IMR-90 (cell line): ENCODE data around the gene RNU2-63P. TPM values are rescaled to one million over a fixed set of nuclear protein-coding genes. Genes with fewer than 3 reads are reported as not detected.
"Not testable (repeated sequence)": the region's sequence is repeated elsewhere in the genome, so short reads cannot be mapped to it uniquely, and the experiment has no call there.

ENCODE experiments used
- ATAC-seq: fragments of 200-7000 bp; cut with Tn5 transposase; 2 replicates; pipeline ENCODE4 v1.9.1; 2020; ENCODE audit warnings: low read depth, mild to moderate bottlenecking, moderate library complexity
- BruUV-seq: library from RNA; stranded (reverse); fragments of 400-500 nt; replicated peaks from 2 replicates; lab custom pipeline; 2021; lab: Mats Ljungman, UMichigan
- CTCF ChIA-PET: fragments of 300-600 bp; formaldehyde crosslinking; extraction: SDS; loops from one replicate; lab custom pipeline; 2021; ENCODE audit warnings: antibody characterized with exemption; lab: Yijun Ruan, JAX
- POLR2A ChIA-PET: fragments of 300-600 bp; sonication (Branson Sonifier 250); formaldehyde crosslinking; loops from one replicate; lab custom pipeline; 2022; ENCODE audit warnings: antibody characterized with exemption; ENCODE audit not compliant: unreplicated experiment; lab: Charles Lee
- DNase-seq: peaks from one replicate; pipeline ENCODE4 v3.0.0; 2013
- H2AFZ ChIP-seq: replicated peaks from 2 replicates; pipeline ENCODE3; 2013; ENCODE audit warnings: low read length, mild to moderate bottlenecking; ENCODE audit not compliant: poor library complexity
- H2AK5ac ChIP-seq: 2 replicates; pipeline ENCODE4 v1.6.1; 2013; ENCODE audit warnings: low read depth, low read length, inconsistent platforms
- H2AK9ac ChIP-seq: replicated peaks from 2 replicates; pipeline ENCODE3; 2013; ENCODE audit warnings: mild to moderate bottlenecking, low read depth, low read length, moderate library complexity; ENCODE audit not compliant: poor library complexity
- H2BK120ac ChIP-seq: 2 replicates; pipeline ENCODE4 v1.6.1; 2013; ENCODE audit warnings: low read depth, low read length, inconsistent platforms
- H2BK15ac ChIP-seq: 3 replicates; pipeline ENCODE4 v1.6.1; 2013; ENCODE audit warnings: low read depth, low read length, inconsistent platforms
- H2BK20ac ChIP-seq: 2 replicates; pipeline ENCODE4 v1.6.1; 2013; ENCODE audit warnings: low read depth, mild to moderate bottlenecking, inconsistent platforms, low read length, moderate library complexity
- H2BK5ac ChIP-seq: 2 replicates; pipeline ENCODE4 v1.6.1; 2013; ENCODE audit warnings: mild to moderate bottlenecking, low read depth, low read length, inconsistent platforms; ENCODE audit not compliant: poor library complexity, severe bottlenecking
- H3K14ac ChIP-seq: replicated peaks from 2 replicates; pipeline ENCODE4 v1.6.1; 2013; ENCODE audit warnings: low read depth, low read length, inconsistent platforms
- H3K18ac ChIP-seq: 2 replicates; pipeline ENCODE4 v1.6.1; 2013; ENCODE audit warnings: low read depth, low read length, control low read depth
- H3K23ac ChIP-seq: 2 replicates; pipeline ENCODE4 v1.6.1; 2013; ENCODE audit warnings: low read depth, low read length, inconsistent platforms
- H3K27ac ChIP-seq: 2 replicates; pipeline ENCODE4 v1.5.1; 2013; ENCODE audit warnings: mild to moderate bottlenecking, control low read depth, low read length; ENCODE audit not compliant: insufficient read depth
- H3K27me3 ChIP-seq: 2 replicates; pipeline ENCODE4 v1.6.1; 2013; ENCODE audit warnings: low read length; ENCODE audit not compliant: control insufficient read depth, insufficient read depth
- H3K36me3 ChIP-seq: 2 replicates; pipeline ENCODE4 v1.6.1; 2013; ENCODE audit warnings: low read length, mixed read lengths; ENCODE audit not compliant: control insufficient read depth, insufficient read depth
- H3K4ac ChIP-seq: 2 replicates; pipeline ENCODE4 v1.6.1; 2013; ENCODE audit warnings: low read depth, low read length, inconsistent platforms
- H3K4me1 ChIP-seq: 2 replicates; pipeline ENCODE4 v1.6.1; 2013; ENCODE audit warnings: low read length, mixed read lengths; ENCODE audit not compliant: control insufficient read depth, insufficient read depth
- H3K4me2 ChIP-seq: 2 replicates; pipeline ENCODE4 v1.6.1; 2013; ENCODE audit warnings: low read depth, mild to moderate bottlenecking, control low read depth, low read length, moderate library complexity
- H3K4me3 ChIP-seq: 2 replicates; pipeline ENCODE4 v1.5.1; 2013; ENCODE audit warnings: low read depth, mild to moderate bottlenecking, control low read depth, low read length, moderate library complexity; ENCODE audit not compliant: insufficient read depth
- H3K56ac ChIP-seq: 2 replicates; pipeline ENCODE4 v1.6.1; 2013; ENCODE audit warnings: low read length, inconsistent platforms; ENCODE audit not compliant: insufficient read depth; ENCODE audit errors: extremely low read depth
- H3K79me1 ChIP-seq, 2 experiments: 2 replicates each; pipeline ENCODE4 v1.6.1; 2013; ENCODE audit warnings: low read length in 2 of 2, inconsistent platforms in 1 of 2, low read depth in 1 of 2
- H3K9ac ChIP-seq: 2 replicates; pipeline ENCODE4 v1.6.1; 2013; ENCODE audit warnings: low read depth, low read length, control low read depth
- H3K9me1 ChIP-seq: 2 replicates; pipeline ENCODE4 v1.6.1; 2013; ENCODE audit warnings: low read length, inconsistent platforms; ENCODE audit not compliant: insufficient read depth
- H3K9me3 ChIP-seq: 2 replicates; pipeline ENCODE4 v1.6.1; 2013; ENCODE audit warnings: low read length; ENCODE audit not compliant: control insufficient read depth, insufficient read depth
- H4K20me1 ChIP-seq: 2 replicates; pipeline ENCODE4 v1.6.1; 2013; ENCODE audit warnings: low read length, inconsistent platforms; ENCODE audit not compliant: insufficient read depth
- H4K5ac ChIP-seq: 2 replicates; pipeline ENCODE4 v1.6.1; 2013; ENCODE audit warnings: mild to moderate bottlenecking, low read depth, low read length, control low read depth
- H4K8ac ChIP-seq, 2 experiments: 2 replicates each; pipeline ENCODE4 v1.6.1; 2013; ENCODE audit warnings: low read depth in 2 of 2, low read length in 2 of 2, control low read depth in 1 of 2, inconsistent platforms in 1 of 2
- H4K91ac ChIP-seq: 2 replicates; pipeline ENCODE4 v1.6.1; 2013; ENCODE audit warnings: low read depth, low read length, inconsistent platforms; ENCODE audit not compliant: insufficient read depth
- WGBS, 2 experiments: methylation state at CpG; one replicate each; pipeline versions ENCODE4 v1.1.5 to v1.1.7; 2013; ENCODE audit warnings: missing lambda C conversion rate in 2 of 2; ENCODE audit not compliant: insufficient read length in 1 of 2; ENCODE audit errors: extremely low coverage in 2 of 2; 5-methylcytosine and 5-hydroxymethylcytosine counted together
- dilution Hi-C: fragments of 300-500 bp; cut with HindIII; formaldehyde crosslinking; loops from one replicate; pipeline ENCODE4 v1.14.3; 2018; ENCODE audit warnings: low sequenced_read_pairs; ENCODE audit not compliant: unreplicated experiment
- in situ Hi-C: fragments of 300-500 bp; cut with MboI; formaldehyde crosslinking; loops from 3 replicates; pipeline ENCODE4 v1.14.3; 2019; ENCODE audit warnings: low sequenced_read_pairs, inconsistent platforms, mixed read lengths
- intact Hi-C: fragments of 100-400 bp; cut with micrococcal nuclease; formaldehyde crosslinking; loops from 2 replicates; pipeline ENCODE4 v1.10.0; 2022
- polyA plus RNA-seq, 3 experiments: library from polyadenylated mRNA; depleted of rRNA; stranded (reverse); fragments of >200 nt; gene quantifications; 2 replicates each; pipeline ENCODE4 v1.2.3, GENCODE V29; 2012; ENCODE audit warnings: low replicate concordance in 1 of 3
- total RNA-seq: library from RNA; depleted of rRNA; stranded (reverse); fragments of >200 nt; gene quantifications from 2 replicates; pipeline ENCODE4 v1.2.3, GENCODE V29; 2012

Gene RNU2-63P
- total and polyA plus RNA-seq, 2 of the 4 experiments (the other 2 are of a cell fraction): under 0.01 TPM; not detected in 1

DNA sequence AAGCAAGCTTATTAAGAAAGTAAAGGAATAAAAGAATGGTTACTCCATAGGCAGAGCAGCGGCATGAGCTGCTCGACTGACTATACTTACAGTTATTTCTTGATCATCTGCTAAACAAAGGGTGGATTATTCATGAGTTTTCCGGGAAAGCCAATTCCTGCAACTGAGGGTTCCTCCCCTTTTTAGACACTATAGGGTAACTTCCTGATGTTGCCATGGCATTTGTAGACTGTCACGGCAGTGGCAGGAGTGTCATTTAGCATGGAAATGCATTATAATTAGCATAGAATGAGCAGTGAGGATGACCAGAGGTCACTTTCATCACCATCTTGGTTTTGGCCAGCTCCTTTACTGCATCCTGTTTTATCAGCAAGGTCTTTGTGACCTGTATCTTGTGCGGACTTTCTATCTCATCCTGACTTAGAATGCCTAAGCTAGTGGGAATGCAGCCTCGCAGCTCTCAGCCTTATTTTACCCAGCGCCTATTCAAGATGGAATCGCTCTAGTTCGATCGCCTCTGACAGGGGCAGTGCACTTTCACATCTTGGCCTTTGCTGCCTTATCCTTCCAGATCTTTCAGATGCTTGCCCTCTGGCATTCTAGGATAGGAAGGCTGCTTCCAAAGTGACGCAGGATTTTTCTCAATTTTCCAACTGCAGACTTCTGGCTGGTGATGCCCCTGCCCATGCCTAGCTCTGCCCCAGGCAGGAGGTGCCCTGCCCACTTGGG lies 1.9 kb upstream of the RNU2-63P start:
- H4K8ac ChIP-seq, H3K79me1 ChIP-seq, H4K5ac ChIP-seq, BruUV-seq, dilution Hi-C loops, H2BK20ac ChIP-seq, H2AK9ac ChIP-seq, DNase-seq, H3K4me3 ChIP-seq, CTCF ChIA-PET, H3K9me1 ChIP-seq, H3K56ac ChIP-seq, H4K91ac ChIP-seq, H2AK5ac ChIP-seq, H3K23ac ChIP-seq, H2BK5ac ChIP-seq, H3K4ac ChIP-seq, H3K14ac ChIP-seq, H2AFZ ChIP-seq, H3K9me3 ChIP-seq, H3K18ac ChIP-seq, H3K4me2 ChIP-seq, H3K9ac ChIP-seq, intact Hi-C loops, H3K27ac ChIP-seq, H3K4me1 ChIP-seq, H4K20me1 ChIP-seq, H3K27me3 ChIP-seq, H3K36me3 ChIP-seq, POLR2A ChIA-PET, H2BK120ac ChIP-seq, H2BK15ac ChIP-seq, ATAC-seq: not testable (repeated sequence)
- WGBS, 2 experiments: 84% methylated on average over 6 of the region's 11 CpGs; no CpG with 5 or more reads in 1 of the 2 experiments
- in situ Hi-C loops: loop anchor here (25.0 kb wide), 1 partner anchor 806 kb away; no protein-coding TSS in a partner anchor

GRCh38 chr2:88017780-88018038 lies 1.4 kb upstream of the RNU2-63P start:
- H2AK9ac ChIP-seq, H3K9me1 ChIP-seq, POLR2A ChIA-PET, H2BK15ac ChIP-seq, H4K91ac ChIP-seq, H4K5ac ChIP-seq, H2AFZ ChIP-seq, H2BK120ac ChIP-seq, H4K20me1 ChIP-seq, H3K36me3 ChIP-seq, H3K14ac ChIP-seq, CTCF ChIA-PET, H3K4me1 ChIP-seq, H2BK20ac ChIP-seq, H3K9me3 ChIP-seq, H3K9ac ChIP-seq, H3K79me1 ChIP-seq, H3K4me2 ChIP-seq, dilution Hi-C loops, DNase-seq, H2BK5ac ChIP-seq, H2AK5ac ChIP-seq, H3K27ac ChIP-seq, H3K56ac ChIP-seq, H4K8ac ChIP-seq, H3K23ac ChIP-seq, H3K18ac ChIP-seq, H3K27me3 ChIP-seq, BruUV-seq, ATAC-seq, H3K4ac ChIP-seq, H3K4me3 ChIP-seq: not testable (repeated sequence)
- intact Hi-C loops: loop anchor here (2.0 kb wide), 1 partner anchor 13 kb away; no protein-coding TSS in a partner anchor
- in situ Hi-C loops: loop anchor here (25.0 kb wide), 1 partner anchor 805 kb away; no protein-coding TSS in a partner anchor
- no CpG with 5 or more reads among the region's 2 CpGs for WGBS, 2 experiments
